ENCODE data around the gene CHSY3.

- TF ChIP-seq EP300 (conservative IDR thresholded peaks at IDR 0.05; ENCODE audit: poor library complexity, severe bottlenecking) (no peak), CTCF (IDR thresholded peaks at IDR 0.05; ENCODE audit: poor library complexity, severe bottlenecking) (no peak), POLR2AphosphoS5 (IDR thresholded peaks at IDR 0.05) (no peak), EZH2 (IDR thresholded peaks at IDR 0.05; ENCODE audit: borderline replicate concordance, insufficient read depth, low read length, poor library complexity, severe bottlenecking) (no peak), RAD21 (conservative IDR thresholded peaks at IDR 0.05) (no peak), SMC3 (conservative IDR thresholded peaks at IDR 0.05; ENCODE audit: poor library complexity) (no peak), REST (IDR thresholded peaks at IDR 0.05; ENCODE audit: borderline replicate concordance) (no peak)
These were observed 163.1 kb downstream of the CHSY3 start for GRCh38 chr5:130067364-130067763.

Data from neural cell (in vitro differentiated cells).